Measurements from ENCODE around the gene HIPK4.

The HIPK4 gene

DNA sequence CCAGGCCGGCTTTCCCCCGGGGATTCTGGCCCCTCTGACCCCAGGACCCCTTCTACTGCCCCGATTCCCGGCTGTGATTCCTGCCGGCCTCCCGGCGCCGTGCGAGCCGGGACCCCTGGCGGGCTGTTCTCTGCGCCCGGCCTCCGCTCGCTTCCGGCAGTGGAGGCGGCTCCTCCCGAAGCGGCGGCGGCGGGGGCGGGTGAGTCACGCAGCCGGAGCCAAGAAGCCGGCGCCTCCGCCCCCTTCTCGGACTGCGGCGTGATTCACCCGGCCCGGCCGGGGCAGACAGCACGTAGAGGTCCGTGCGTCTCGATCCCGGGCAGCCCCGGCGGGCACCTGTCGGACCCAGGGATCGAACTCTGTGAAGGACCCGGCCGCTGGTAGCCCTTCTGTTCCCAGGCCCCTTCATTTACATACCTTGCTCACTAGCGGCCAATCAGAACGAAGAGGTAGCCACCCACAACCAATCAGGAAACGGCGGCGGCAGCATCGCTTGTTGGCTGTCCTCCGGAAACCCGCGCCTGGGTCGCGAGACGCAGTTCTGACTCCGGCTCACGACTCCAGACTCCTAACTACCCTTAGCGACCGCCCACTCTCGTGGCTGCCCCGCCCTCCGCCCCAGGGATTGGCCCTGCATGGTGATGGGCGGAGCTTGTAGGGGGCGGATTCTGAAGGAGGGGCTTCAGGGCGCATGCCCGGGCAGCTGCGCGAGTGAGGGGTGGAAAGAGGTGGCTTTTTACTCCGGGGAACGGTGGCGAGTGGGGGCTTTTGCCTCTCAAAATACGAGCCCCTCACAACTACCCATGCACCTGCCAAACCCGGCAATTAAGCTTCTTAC, 35.7 kb upstream of the HIPK4 start, which contains the start of gene SERTAD1:
Gene SERTAD1 (minus strand): TSS at position 543 of the 838 bp plus-strand sequence. CDS start 2,446 bp downstream, outside the sequence.
- DNase-seq (ENCODE audit: low read depth) = peak; percentile 100
- TF ChIP-seq, protein P1, sequence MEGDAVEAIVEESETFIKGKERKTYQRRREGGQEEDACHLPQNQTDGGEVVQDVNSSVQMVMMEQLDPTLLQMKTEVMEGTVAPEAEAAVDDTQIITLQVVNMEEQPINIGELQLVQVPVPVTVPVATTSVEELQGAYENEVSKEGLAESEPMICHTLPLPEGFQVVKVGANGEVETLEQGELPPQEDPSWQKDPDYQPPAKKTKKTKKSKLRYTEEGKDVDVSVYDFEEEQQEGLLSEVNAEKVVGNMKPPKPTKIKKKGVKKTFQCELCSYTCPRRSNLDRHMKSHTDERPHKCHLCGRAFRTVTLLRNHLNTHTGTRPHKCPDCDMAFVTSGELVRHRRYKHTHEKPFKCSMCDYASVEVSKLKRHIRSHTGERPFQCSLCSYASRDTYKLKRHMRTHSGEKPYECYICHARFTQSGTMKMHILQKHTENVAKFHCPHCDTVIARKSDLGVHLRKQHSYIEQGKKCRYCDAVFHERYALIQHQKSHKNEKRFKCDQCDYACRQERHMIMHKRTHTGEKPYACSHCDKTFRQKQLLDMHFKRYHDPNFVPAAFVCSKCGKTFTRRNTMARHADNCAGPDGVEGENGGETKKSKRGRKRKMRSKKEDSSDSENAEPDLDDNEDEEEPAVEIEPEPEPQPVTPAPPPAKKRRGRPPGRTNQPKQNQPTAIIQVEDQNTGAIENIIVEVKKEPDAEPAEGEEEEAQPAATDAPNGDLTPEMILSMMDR (IDR thresholded peaks at IDR 0.05; ENCODE audit: insufficient read depth, low read depth, low read length, missing control alignments) = peak; percentile 42
- H3K4me3 ChIP-seq (ENCODE audit: low read length) = peak within 1 kb of the TSS; percentile 90

DNA sequence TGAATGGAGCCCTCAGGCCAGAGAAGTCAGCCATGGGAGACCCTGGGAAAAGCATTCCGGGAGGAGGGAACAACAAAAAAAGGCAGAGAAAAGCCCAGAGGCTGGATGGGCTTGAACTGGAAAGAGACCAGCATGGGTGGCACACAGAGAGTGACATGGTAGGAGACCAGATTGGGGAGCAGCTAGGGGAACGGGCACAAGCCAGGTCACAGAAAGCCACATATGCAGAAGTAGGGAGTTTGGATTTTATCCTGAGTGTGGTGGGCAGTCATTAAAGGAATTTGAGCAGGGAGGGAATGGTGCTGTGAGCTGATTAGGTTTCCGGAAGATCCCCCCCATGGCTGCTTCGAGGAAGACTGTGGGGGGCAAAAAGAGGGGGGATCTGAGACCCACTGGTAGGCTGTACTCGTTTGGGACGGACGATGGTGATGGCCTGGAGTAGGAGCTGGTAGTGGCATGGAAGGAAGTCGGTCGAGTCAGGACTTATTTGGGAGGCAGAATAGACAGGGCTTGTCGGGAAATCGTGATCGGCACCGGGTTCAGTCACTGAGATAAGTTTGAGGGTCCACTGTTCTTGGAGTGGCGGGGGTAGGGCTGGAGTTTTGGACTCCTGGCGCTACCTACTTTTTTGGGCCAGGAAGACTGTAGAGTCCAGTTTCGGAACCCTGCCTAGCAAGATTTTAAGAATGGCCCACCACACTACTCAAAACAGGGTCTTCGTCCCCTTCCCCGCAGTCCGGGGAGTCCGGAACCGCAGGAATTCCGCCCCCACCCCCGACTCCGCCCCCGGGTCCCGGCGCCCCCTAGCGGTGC, 34.9 kb upstream of the HIPK4 start:
- no peak for DNase-seq (ENCODE audit: low read depth)
- peak overlapping the region; percentile 90 for H3K4me3 ChIP-seq (ENCODE audit: low read length)

DNA sequence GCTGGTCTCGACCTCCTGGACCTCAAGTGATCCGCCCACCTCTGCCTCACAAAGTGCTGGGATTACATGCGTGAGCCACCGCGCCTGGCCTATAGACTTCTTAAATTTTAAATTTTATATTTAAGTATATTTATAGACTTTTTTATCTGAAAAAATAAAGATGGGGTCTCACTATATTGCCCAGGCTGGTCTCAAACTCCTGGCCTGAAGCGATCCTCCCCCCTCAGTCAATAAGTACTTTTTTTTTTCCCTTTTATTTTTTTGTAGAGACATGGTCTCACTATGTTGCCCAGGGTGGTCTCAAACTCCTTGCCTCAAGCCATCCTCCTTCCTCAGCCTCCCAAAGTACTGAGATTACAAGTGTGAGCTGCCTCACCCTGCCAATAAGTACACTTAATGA, 34.0 kb upstream of the HIPK4 start:
- TF ChIP-seq, protein P1 (IDR thresholded peaks at IDR 0.05; ENCODE audit: insufficient read depth, low read depth, low read length, missing control alignments) = no peak
- DNase-seq (ENCODE audit: low read depth) = no peak
- peak overlapping the region; percentile 90 for H3K4me3 ChIP-seq (ENCODE audit: low read length)

More for the DNA sequence above, 34.9 kb upstream of the HIPK4 start:
- TF ChIP-seq, protein P1 (IDR thresholded peaks at IDR 0.05; ENCODE audit: insufficient read depth, low read depth, low read length, missing control alignments) = no peak

DNA sequence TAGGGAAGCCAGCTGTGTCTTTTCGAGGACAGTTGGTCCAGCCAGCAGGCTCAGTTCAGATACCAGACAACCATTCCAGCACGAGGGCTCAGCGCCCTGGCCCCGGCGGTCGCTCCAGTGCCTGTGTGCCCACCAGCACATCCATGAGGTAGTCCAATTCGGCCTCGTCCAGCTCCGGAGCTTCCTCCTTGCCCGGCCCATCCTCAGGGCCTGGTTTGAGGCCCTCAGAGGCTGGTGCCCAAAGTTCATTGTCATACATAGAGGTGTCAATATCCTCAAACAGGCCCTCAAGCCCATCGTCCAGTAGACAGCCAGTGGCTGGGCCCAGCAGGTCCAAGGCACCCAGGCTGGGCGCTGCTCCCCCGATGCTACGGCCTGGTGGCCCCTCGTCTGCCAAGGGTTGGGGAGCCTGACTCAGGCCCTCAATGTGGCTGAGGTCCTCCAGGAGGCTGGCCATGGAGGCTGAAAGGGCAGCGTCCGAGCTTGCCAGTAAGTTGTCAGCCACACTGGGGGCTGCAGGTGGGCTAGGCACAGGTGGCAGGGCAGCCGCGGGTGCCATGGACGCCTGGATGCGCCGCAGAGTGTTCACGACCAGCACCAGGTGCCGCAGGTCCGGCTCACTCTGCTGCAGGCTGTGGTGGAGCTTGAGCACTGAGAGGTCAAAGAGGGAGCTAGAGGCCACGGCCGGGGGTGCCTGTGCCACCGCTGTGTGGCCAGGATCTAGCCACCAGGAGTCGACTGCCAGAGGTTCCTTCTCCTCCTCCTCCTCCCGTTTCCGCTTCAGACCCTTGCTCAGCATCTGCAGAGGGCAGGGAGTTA, 33.0 kb upstream of the HIPK4 start:
- no peak overlapping the region for H3K4me3 ChIP-seq (ENCODE audit: low read length)
- TF ChIP-seq, protein P1 (IDR thresholded peaks at IDR 0.05; ENCODE audit: insufficient read depth, low read depth, low read length, missing control alignments) = no peak

DNA sequence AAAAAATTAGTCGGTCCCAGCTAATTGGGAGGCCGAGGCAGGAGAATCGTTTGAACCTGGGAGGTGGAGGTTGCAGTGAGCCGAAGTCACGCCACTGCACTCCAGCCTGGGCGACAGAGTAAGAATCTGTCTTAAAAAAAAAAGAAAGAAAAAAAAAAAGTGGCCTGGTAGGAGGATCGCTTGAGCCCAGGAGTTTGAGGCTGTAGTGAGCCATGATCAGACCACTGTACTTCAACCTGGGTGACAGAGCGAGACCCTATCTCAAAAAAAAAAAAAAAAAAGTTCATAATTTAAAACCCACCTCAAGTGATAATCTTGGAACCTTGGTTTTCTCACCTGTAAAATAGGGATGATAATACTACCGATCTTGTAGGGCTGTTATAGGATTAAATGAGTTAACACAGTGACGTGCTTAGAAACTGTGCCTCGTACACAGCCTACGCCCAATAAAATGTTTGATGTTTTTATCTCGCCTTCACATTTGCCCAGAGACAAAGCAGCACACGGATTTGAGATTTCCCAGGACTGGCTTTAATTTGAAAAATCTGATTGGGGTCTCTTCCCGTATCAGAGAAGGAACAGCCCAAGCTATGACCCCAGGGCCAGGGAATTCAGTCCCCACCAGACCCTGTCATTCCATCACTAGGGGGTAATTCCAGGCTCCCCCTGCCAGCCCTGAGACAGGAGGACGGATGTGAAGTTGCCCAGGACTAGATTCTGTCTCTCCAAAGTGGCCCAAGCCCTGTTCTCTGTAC, 32.2 kb upstream of the HIPK4 start:
- H3K4me3 ChIP-seq (ENCODE audit: low read length) = no peak overlapping the region
- DNase-seq (ENCODE audit: low read depth) = no peak
- TF ChIP-seq, protein P1 (IDR thresholded peaks at IDR 0.05; ENCODE audit: insufficient read depth, low read depth, low read length, missing control alignments) = no peak

More for the DNA sequence above, 33.0 kb upstream of the HIPK4 start:
- no peak for DNase-seq (ENCODE audit: low read depth)
